SK-N-MC (cell line): ENCODE results near the gene RFX3.

ENCODE experiments used
- DNase-seq: peaks from one replicate; pipeline ENCODE4 v3.0.0-alpha.2; 2011; ENCODE audit warnings: low read depth, low spot score
- H3K27ac ChIP-seq: fragments of 200-600 bp; sonication (generic); 2 replicates; pipeline ENCODE4 v1.5.1; 2016; ENCODE audit warnings: mixed run types
- H3K36me3 ChIP-seq: fragments of 200-600 bp; sonication (generic); 2 replicates; pipeline ENCODE4 v1.6.1; 2017; ENCODE audit warnings: antibody characterized with exemption, low read length, mixed read lengths; ENCODE audit not compliant: insufficient read depth
- H3K4me3 ChIP-seq: fragments of 200-600 bp; sonication (generic); 2 replicates; pipeline ENCODE4 v1.5.1; 2016
- H3K9ac ChIP-seq: fragments of 200-600 bp; sonication (generic); 2 replicates; pipeline ENCODE4 v1.8.0; 2017; ENCODE audit warnings: mixed run types, mixed read lengths; ENCODE audit not compliant: insufficient read length
- H3K9me3 ChIP-seq: fragments of 200-600 bp; sonication (generic); 2 replicates; pipeline ENCODE4 v1.6.1; 2017; ENCODE audit warnings: low read depth, mild to moderate bottlenecking, antibody characterized with exemption, low read length, moderate library complexity, mixed read lengths
- EZH2 ChIP-seq: fragments of 200-600 bp; sonication (generic); IDR thresholded peaks from one replicate; pipeline ENCODE4 v1.6.1; 2017; ENCODE audit warnings: antibody characterized with exemption
- FOXP2 ChIP-seq: optimal IDR thresholded peaks from 2 replicates; pipeline ENCODE3; 2011; ENCODE audit warnings: mild to moderate bottlenecking, moderate library complexity; ENCODE audit not compliant: insufficient read depth; ENCODE audit errors: extremely low read length, control extremely low read depth
- POLR2AphosphoS5 ChIP-seq: IDR thresholded peaks from 2 replicates; pipeline ENCODE4 v1.6.1; 2012; ENCODE audit warnings: mild to moderate bottlenecking, low read depth, low read length, borderline replicate concordance

RFX3 gene

GRCh38 chr9:3359048-3359692, 166.6 kb downstream of the RFX3 start:
- no peak for DNase-seq
- TF ChIP-seq EZH2 (no peak), POLR2AphosphoS5 (no peak), FOXP2 (no peak)
- no peaks in the 10 kb centered on the region for H3K9me3 ChIP-seq
- H3K4me3 ChIP-seq: no peak overlapping the region
- no peaks in the 10 kb centered on the region for H3K36me3 ChIP-seq
- no peak overlapping the region for H3K9ac ChIP-seq
- no peak overlapping the region for H3K27ac ChIP-seq

GRCh38 chr9:3348169-3348568, 177.6 kb downstream of the RFX3 start:
- H3K4me3 ChIP-seq: no peak overlapping the region

GRCh38 chr9:3346549-3346948, 179.3 kb downstream of the RFX3 start:
- TF ChIP-seq FOXP2 (no peak), EZH2 (no peak), POLR2AphosphoS5 (no peak)

More at GRCh38 chr9:3348169-3348568, 177.6 kb downstream of the RFX3 start:
- H3K9ac ChIP-seq: no peak overlapping the region
- H3K36me3 ChIP-seq: no peaks in the 10 kb centered on the region
- DNase-seq: no peak
- peaks cover 4% of the 10 kb centered on the region; the same call in 1 of the 2 replicates for H3K9me3 ChIP-seq
- no peak overlapping the region for H3K27ac ChIP-seq
- TF ChIP-seq POLR2AphosphoS5: no peak
- no peak for TF ChIP-seq EZH2
- no peak for TF ChIP-seq FOXP2

GRCh38 chr9:3343671-3344070, 182.1 kb downstream of the RFX3 start:
- TF ChIP-seq EZH2: no peak
- TF ChIP-seq POLR2AphosphoS5: no peak
- TF ChIP-seq FOXP2: no peak
- Histone ChIP-seq H3K27ac (no peak overlapping the region), H3K9me3 (no peaks in the 10 kb centered on the region), H3K9ac (no peak overlapping the region), H3K36me3 (no peaks in the 10 kb centered on the region), H3K4me3 (no peak overlapping the region)
- DNase-seq: no peak

More at GRCh38 chr9:3346549-3346948, 179.3 kb downstream of the RFX3 start:
- Histone ChIP-seq H3K4me3 (no peak overlapping the region), H3K36me3 (no peaks in the 10 kb centered on the region), H3K9me3 (peaks cover 4% of the 10 kb centered on the region; the same call in 1 of the 2 replicates), H3K9ac (no peak overlapping the region), H3K27ac (no peak overlapping the region)
- no peak for DNase-seq

- H3K27ac ChIP-seq: no peak overlapping the region
Observed at GRCh38 chr9:3342159-3342777, 183.5 kb downstream of the RFX3 start.

GRCh38 chr9:3337515-3338225, 188.1 kb downstream of the RFX3 start:
- H3K27ac ChIP-seq: no peak overlapping the region
- TF ChIP-seq POLR2AphosphoS5 (no peak), FOXP2 (no peak), EZH2 (no peak)
- no peak overlapping the region for H3K4me3 ChIP-seq
- H3K9me3 ChIP-seq: no peaks in the 10 kb centered on the region
- H3K36me3 ChIP-seq: no peaks in the 10 kb centered on the region
- DNase-seq: no peak
- H3K9ac ChIP-seq: no peak overlapping the region

More at GRCh38 chr9:3342159-3342777, 183.5 kb downstream of the RFX3 start:
- no peaks in the 10 kb centered on the region for H3K36me3 ChIP-seq
- no peak overlapping the region for H3K4me3 ChIP-seq
- H3K9ac ChIP-seq: no peak overlapping the region
- DNase-seq: peak; percentile 28
- H3K9me3 ChIP-seq: no peaks in the 10 kb centered on the region
- no peak for TF ChIP-seq EZH2
- no peak for TF ChIP-seq POLR2AphosphoS5
- no peak for TF ChIP-seq FOXP2

- TF ChIP-seq FOXP2 (no peak), EZH2 (no peak), POLR2AphosphoS5 (no peak)
- no peak overlapping the region for H3K4me3 ChIP-seq
- H3K9me3 ChIP-seq: no peaks in the 10 kb centered on the region
- H3K36me3 ChIP-seq: no peaks in the 10 kb centered on the region
- no peak overlapping the region for H3K9ac ChIP-seq
- no peak overlapping the region for H3K27ac ChIP-seq
- no peak for DNase-seq
Observed at GRCh38 chr9:3336951-3337350, 188.8 kb downstream of the RFX3 start.

- Histone ChIP-seq H3K27ac (no peak overlapping the region), H3K9me3 (no peaks in the 10 kb centered on the region), H3K9ac (no peak overlapping the region), H3K4me3 (no peak overlapping the region), H3K36me3 (no peaks in the 10 kb centered on the region)
- TF ChIP-seq POLR2AphosphoS5 (no peak), FOXP2 (no peak), EZH2 (no peak)
- DNase-seq: no peak
Observed at GRCh38 chr9:3332802-3333201, 193.0 kb downstream of the RFX3 start.

- TF ChIP-seq POLR2AphosphoS5 (no peak), EZH2 (no peak), FOXP2 (no peak)
- no peaks in the 10 kb centered on the region for H3K36me3 ChIP-seq
- H3K27ac ChIP-seq: no peak overlapping the region
- no peak for DNase-seq
- no peaks in the 10 kb centered on the region for H3K9me3 ChIP-seq
- no peak overlapping the region for H3K9ac ChIP-seq
- no peak overlapping the region for H3K4me3 ChIP-seq
Observed at GRCh38 chr9:3331801-3332200, 194.0 kb downstream of the RFX3 start.
